ENCODE data around the gene MAN2A1. TPM values are rescaled to one million over a fixed set of nuclear protein-coding genes. Genes with fewer than 3 reads are reported as not detected.

Gene MAN2A1
- total and polyA plus RNA-seq, 2 donors (not counting 1 experiment from before 2014, with no cell fraction given) = 51.6 to 70.5 TPM

GRCh38 chr5:109753279-109753678 lies 63.6 kb downstream of the MAN2A1 start:
- no peaks in the 10 kb centered on the region for H3K27me3 ChIP-seq (ENCODE audit: control insufficient read depth, insufficient read depth, low read length)
- H3K4me2 ChIP-seq (ENCODE audit: extremely low read depth, insufficient read depth, low read length) = no peak overlapping the region
- TF ChIP-seq EZH2 (IDR thresholded peaks at IDR 0.05; ENCODE audit: low read length, missing control alignments) (no peak), CTCF (conservative IDR thresholded peaks at IDR 0.05 in 1 of 2, IDR thresholded peaks at IDR 0.05 in 1 of 2; ENCODE audit: low read depth in 1 of 2, low read length in 2 of 2) (no peak)
- H3K4me1 ChIP-seq (ENCODE audit: control insufficient read depth, extremely low read depth, insufficient read depth, low read length) = peaks cover 4% of the 10 kb centered on the region
- no peaks in the 10 kb centered on the region for H4K20me1 ChIP-seq (ENCODE audit: control insufficient read depth, extremely low read depth, insufficient read depth, low read length)
- no peaks in the 10 kb centered on the region for H3K36me3 ChIP-seq (ENCODE audit: control insufficient read depth, insufficient read depth, low read length)
- no peaks in the 10 kb centered on the region for H3K79me2 ChIP-seq (ENCODE audit: control insufficient read depth, insufficient read depth, low read length)
- no peaks in the 10 kb centered on the region for H3K9me3 ChIP-seq (ENCODE audit: control insufficient read depth, insufficient read depth, low read depth, low read length)
- DNase-seq (ENCODE audit: low read depth in 2 of 2) = no peak
- no peak overlapping the region for H3K9ac ChIP-seq (ENCODE audit: insufficient read depth, low read length)
- no peak overlapping the region for H3K27ac ChIP-seq (ENCODE audit: insufficient read depth, low read length)
- no peak overlapping the region for H2AFZ ChIP-seq (ENCODE audit: low read length)
- no peak overlapping the region for H3K4me3 ChIP-seq (replicated peaks in 1 of 4; ENCODE audit: control extremely low read depth in 1 of 4, insufficient read depth in 1 of 4, low read depth in 3 of 4, low read length in 4 of 4)

GRCh38 chr5:109754319-109754718 lies 64.6 kb downstream of the MAN2A1 start:
- Histone ChIP-seq H2AFZ (ENCODE audit: low read length) (no peak overlapping the region), H3K27me3 (ENCODE audit: control insufficient read depth, insufficient read depth, low read length) (no peaks in the 10 kb centered on the region), H3K4me1 (ENCODE audit: control insufficient read depth, extremely low read depth, insufficient read depth, low read length) (no peaks in the 10 kb centered on the region), H3K36me3 (ENCODE audit: control insufficient read depth, insufficient read depth, low read length) (no peaks in the 10 kb centered on the region), H3K79me2 (ENCODE audit: control insufficient read depth, insufficient read depth, low read length) (no peaks in the 10 kb centered on the region), H4K20me1 (ENCODE audit: control insufficient read depth, extremely low read depth, insufficient read depth, low read length) (no peaks in the 10 kb centered on the region), H3K4me2 (ENCODE audit: extremely low read depth, insufficient read depth, low read length) (no peak overlapping the region), H3K27ac (ENCODE audit: insufficient read depth, low read length) (no peak overlapping the region), H3K9me3 (ENCODE audit: control insufficient read depth, insufficient read depth, low read depth, low read length) (no peaks in the 10 kb centered on the region), H3K9ac (ENCODE audit: insufficient read depth, low read length) (no peak overlapping the region), H3K4me3 (replicated peaks in 1 of 4; ENCODE audit: control extremely low read depth in 1 of 4, insufficient read depth in 1 of 4, low read depth in 3 of 4, low read length in 4 of 4) (no peak overlapping the region)
- no peak for TF ChIP-seq EZH2 (IDR thresholded peaks at IDR 0.05; ENCODE audit: low read length, missing control alignments)
- TF ChIP-seq CTCF (conservative IDR thresholded peaks at IDR 0.05 in 1 of 2, IDR thresholded peaks at IDR 0.05 in 1 of 2; ENCODE audit: low read depth in 1 of 2, low read length in 2 of 2) = no peak
- no peak for DNase-seq (ENCODE audit: low read depth in 2 of 2)

- Histone ChIP-seq H3K9ac (ENCODE audit: insufficient read depth, low read length) (no peak overlapping the region), H3K4me3 (replicated peaks in 1 of 4; ENCODE audit: control extremely low read depth in 1 of 4, insufficient read depth in 1 of 4, low read depth in 3 of 4, low read length in 4 of 4) (no peak overlapping the region), H3K4me2 (ENCODE audit: extremely low read depth, insufficient read depth, low read length) (no peak overlapping the region), H3K27me3 (ENCODE audit: control insufficient read depth, insufficient read depth, low read length) (no peaks in the 10 kb centered on the region), H4K20me1 (ENCODE audit: control insufficient read depth, extremely low read depth, insufficient read depth, low read length) (no peaks in the 10 kb centered on the region), H3K4me1 (ENCODE audit: control insufficient read depth, extremely low read depth, insufficient read depth, low read length) (no peaks in the 10 kb centered on the region), H3K9me3 (ENCODE audit: control insufficient read depth, insufficient read depth, low read depth, low read length) (no peaks in the 10 kb centered on the region), H3K79me2 (ENCODE audit: control insufficient read depth, insufficient read depth, low read length) (no peaks in the 10 kb centered on the region), H2AFZ (ENCODE audit: low read length) (no peak overlapping the region), H3K27ac (ENCODE audit: insufficient read depth, low read length) (no peak overlapping the region), H3K36me3 (ENCODE audit: control insufficient read depth, insufficient read depth, low read length) (no peaks in the 10 kb centered on the region)
- no peak for TF ChIP-seq EZH2 (IDR thresholded peaks at IDR 0.05; ENCODE audit: low read length, missing control alignments)
- no peak for TF ChIP-seq CTCF (conservative IDR thresholded peaks at IDR 0.05 in 1 of 2, IDR thresholded peaks at IDR 0.05 in 1 of 2; ENCODE audit: low read depth in 1 of 2, low read length in 2 of 2)
- no peak for DNase-seq (ENCODE audit: low read depth in 2 of 2)
Measured at GRCh38 chr5:109755761-109756160, 66.0 kb downstream of the MAN2A1 start.

Measured in fibroblast of lung (primary cell).